A673 (cell line): ENCODE data around the gene IKBKE.

ENCODE experiments used
- EZH2 ChIP-seq: fragments of 200-600 bp; sonication (generic); IDR thresholded peaks from 2 replicates; pipeline ENCODE4 v1.6.1; 2017; ENCODE audit warnings: borderline replicate concordance, low read depth, mild to moderate bottlenecking, mixed read lengths, antibody characterized with exemption, low read length; ENCODE audit not compliant: poor library complexity, severe bottlenecking
- TF ChIP-seq, protein P1 (sequence below): fragments of 300-800, 200-600 bp; sonication (generic); conservative IDR thresholded peaks from 2 replicates; pipeline ENCODE4 v1.5.1; 2017; ENCODE audit warnings: low read depth, mild to moderate bottlenecking, antibody characterized with exemption, low read length, moderate library complexity, mixed read lengths

DNA sequence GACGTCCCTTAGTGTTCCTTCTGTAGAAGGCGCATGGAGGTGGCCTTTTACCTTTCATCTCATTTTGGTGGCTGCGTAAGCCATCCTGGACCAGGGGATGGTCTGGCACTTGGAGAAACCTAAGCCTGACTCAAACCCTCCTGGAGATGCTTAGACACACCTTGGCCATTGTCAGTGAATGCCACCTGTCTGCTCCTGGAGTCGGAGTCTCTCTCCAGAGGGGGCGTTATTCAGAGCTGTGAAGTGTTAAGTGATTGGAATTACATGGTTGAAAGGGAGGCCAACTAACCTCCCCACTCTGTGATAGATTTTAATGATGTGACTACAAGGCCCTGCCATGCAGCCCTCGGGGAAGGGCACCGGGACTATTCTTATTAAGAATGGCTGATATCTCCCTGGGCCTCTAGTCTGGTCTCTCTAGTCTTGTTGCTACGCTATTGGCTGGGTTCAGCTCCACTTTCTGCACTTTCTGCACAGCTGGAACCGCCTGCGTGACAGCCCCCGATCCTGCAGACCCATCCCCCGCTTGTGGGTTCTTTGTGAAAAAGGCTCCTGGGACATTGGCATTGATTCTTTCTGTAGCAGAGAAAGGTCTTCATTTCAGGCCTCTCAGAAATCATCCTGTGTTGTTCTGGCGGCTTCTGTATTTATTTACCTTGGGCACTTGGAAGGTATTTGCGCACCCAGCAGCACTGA, 41.2 kb downstream of the IKBKE start:
- TF ChIP-seq, protein P1, sequence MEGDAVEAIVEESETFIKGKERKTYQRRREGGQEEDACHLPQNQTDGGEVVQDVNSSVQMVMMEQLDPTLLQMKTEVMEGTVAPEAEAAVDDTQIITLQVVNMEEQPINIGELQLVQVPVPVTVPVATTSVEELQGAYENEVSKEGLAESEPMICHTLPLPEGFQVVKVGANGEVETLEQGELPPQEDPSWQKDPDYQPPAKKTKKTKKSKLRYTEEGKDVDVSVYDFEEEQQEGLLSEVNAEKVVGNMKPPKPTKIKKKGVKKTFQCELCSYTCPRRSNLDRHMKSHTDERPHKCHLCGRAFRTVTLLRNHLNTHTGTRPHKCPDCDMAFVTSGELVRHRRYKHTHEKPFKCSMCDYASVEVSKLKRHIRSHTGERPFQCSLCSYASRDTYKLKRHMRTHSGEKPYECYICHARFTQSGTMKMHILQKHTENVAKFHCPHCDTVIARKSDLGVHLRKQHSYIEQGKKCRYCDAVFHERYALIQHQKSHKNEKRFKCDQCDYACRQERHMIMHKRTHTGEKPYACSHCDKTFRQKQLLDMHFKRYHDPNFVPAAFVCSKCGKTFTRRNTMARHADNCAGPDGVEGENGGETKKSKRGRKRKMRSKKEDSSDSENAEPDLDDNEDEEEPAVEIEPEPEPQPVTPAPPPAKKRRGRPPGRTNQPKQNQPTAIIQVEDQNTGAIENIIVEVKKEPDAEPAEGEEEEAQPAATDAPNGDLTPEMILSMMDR = no peak
- no peak for TF ChIP-seq EZH2
